Ectodermal cell (in vitro differentiated cells): ENCODE measurements around the gene LMX1B.

Experiments
- H3K27ac ChIP-seq: 2 replicates; pipeline ENCODE4 v1.7.0; 2013; ENCODE audit warnings: mild to moderate bottlenecking, low read depth, low read length; ENCODE audit not compliant: insufficient read depth, poor library complexity, severe bottlenecking
- H3K27me3 ChIP-seq: 2 replicates; pipeline ENCODE4 v1.7.0; 2013; ENCODE audit warnings: mild to moderate bottlenecking, low read length; ENCODE audit not compliant: insufficient read depth, control insufficient read depth, poor library complexity, severe bottlenecking
- H3K36me3 ChIP-seq: one replicate; pipeline ENCODE4 v1.7.0; 2013; ENCODE audit warnings: low read length; ENCODE audit not compliant: control insufficient read depth, insufficient read depth
- H3K4me1 ChIP-seq: one replicate; pipeline ENCODE4 v1.7.0; 2013; ENCODE audit warnings: low read length; ENCODE audit not compliant: control insufficient read depth, insufficient read depth
- H3K4me3 ChIP-seq: 2 replicates; pipeline ENCODE4 v1.7.0; 2013; ENCODE audit warnings: low read depth, low read length, control low read depth; ENCODE audit not compliant: insufficient read depth
- H3K9me3 ChIP-seq: 2 replicates; pipeline ENCODE4 v1.7.0; 2013; ENCODE audit warnings: mild to moderate bottlenecking, low read length, moderate library complexity; ENCODE audit not compliant: control insufficient read depth
- WGBS, 2 experiments: methylation state at CpG; one replicate each; pipeline ENCODE4 v1.1.7; 2013; ENCODE audit warnings: missing lambda C conversion rate in 2 of 2; 5-methylcytosine and 5-hydroxymethylcytosine counted together

LMX1B gene

GRCh38 chr9:126617823-126618165 lies 4.1 kb downstream of the LMX1B start:
- no peaks in the 10 kb centered on the region for H3K9me3 ChIP-seq
- no peak overlapping the region for H3K4me3 ChIP-seq
- 2 to 4% methylated on average over 10 of the region's 12 CpGs for WGBS, 2 experiments
- no peak overlapping the region for H3K27ac ChIP-seq
- peaks cover 70% of the 10 kb centered on the region for H3K4me1 ChIP-seq
- no peaks in the 10 kb centered on the region for H3K36me3 ChIP-seq
- H3K27me3 ChIP-seq = peaks cover 95% of the 10 kb centered on the region

DNA sequence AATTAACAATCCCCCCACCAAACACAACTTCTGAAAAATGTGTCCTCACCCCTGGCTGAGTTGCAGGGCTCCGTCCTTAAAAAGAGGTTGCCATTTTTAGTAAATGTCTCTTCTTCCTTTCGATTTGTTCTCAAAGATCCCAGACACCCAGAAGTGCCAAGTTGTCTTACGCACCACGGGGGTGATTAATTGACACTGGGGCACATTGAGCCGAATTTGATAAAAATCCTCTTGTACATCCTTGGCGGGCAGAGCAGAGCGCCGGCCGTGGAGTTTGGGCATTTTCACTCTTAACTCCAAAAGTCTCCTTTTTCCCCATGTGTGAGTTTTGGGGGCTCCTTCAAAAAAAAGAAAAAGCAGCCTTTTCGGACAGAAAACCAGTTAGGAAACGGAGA lies 4.5 kb downstream of the LMX1B start:
- WGBS, 2 experiments = 3 to 4% methylated on average over 11 of the region's 11 CpGs
- H3K9me3 ChIP-seq = no peaks in the 10 kb centered on the region
- H3K4me3 ChIP-seq = peak overlapping the region; percentile 5
- peaks cover 95% of the 10 kb centered on the region for H3K27me3 ChIP-seq
- H3K4me1 ChIP-seq = peaks cover 74% of the 10 kb centered on the region
- no peak overlapping the region for H3K27ac ChIP-seq
- H3K36me3 ChIP-seq = no peaks in the 10 kb centered on the region

DNA sequence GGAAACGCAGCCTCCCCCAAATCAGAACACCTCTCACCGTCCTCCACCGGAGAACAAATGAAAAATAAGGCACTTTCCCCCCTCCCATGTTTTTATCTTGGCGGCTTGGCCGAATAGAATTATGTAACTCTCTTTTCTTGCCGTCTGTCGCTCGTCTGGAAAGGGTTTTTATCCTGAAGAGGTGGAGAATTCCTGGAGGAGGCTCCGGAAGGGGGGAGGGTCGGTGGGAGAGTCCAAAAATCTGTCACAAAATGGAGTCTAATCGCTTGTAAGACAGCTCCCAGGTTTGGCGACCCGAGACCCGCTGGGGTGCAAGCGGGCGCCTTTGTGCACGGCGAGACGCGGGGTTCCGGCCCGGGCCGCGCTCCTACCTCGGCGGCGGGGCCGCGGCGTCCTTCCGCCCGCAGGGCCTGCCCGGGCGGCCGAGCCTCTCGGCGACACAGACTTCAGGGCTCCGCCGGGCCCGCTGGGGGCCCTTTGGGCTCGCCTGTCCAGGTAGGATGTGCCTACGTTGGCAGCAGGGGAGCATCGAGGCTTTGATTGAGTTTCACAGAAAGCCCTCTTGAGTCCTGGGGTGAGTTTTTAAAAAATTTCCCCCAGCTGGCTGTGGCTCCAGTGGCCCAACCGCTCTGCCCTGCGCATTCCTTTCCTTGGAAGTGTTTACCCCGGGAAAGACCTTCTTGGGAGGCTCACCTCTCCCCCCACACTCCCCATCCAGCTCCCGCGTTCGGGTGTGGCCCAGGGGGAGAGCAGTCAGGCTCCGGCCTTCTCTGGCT lies 5.0 kb downstream of the LMX1B start:
- Histone ChIP-seq H3K9me3 (no peaks in the 10 kb centered on the region), H3K4me1 (peaks cover 79% of the 10 kb centered on the region), H3K27me3 (peaks cover 97% of the 10 kb centered on the region), H3K27ac (no peak overlapping the region), H3K36me3 (no peaks in the 10 kb centered on the region), H3K4me3 (peak overlapping the region; percentile 5)
- WGBS, 2 experiments = 1% methylated on average over 50 of the region's 50 CpGs

DNA sequence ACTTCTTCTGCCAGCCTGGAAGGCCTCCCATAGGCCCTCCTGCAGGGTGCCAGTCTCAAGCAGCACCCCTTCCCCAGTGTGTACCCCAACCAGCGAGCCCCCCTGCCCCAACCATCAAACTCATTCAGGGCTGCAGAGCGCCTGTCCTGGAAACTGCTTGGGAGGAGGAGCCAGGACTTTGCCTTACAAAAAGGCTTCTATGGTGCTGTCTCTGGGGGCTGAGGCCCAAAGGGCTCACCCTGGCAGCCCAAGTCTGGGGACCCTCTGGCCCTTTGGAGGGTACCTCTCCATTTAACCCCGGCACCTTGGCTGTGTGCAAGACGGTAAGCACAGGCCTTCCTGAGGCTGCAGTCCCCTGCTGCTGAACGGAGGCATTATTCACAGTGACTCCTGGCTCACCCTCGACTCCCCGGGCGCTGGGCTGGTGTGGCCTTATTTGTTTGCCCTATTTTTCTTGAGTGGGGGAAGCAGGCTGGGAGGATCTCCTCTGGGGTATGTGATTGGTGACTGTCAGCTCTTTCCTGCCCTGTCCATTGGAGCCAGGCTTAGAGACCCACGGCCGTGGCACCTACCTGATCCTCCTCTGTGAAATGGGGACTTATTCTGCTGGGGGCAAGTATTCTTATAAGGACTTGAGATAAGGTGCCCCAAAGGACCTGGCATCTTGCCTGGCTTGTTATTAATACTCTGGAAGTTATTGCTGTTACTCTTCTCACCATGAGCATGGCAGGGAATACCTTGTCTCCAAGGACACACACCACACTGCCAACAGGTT lies 5.8 kb downstream of the LMX1B start:
- Histone ChIP-seq H3K9me3 (no peaks in the 10 kb centered on the region), H3K27ac (no peak overlapping the region), H3K36me3 (no peaks in the 10 kb centered on the region), H3K4me1 (peaks cover 86% of the 10 kb centered on the region), H3K4me3 (peak overlapping the region; percentile 5), H3K27me3 (peaks cover 100% of the 10 kb centered on the region)
- 13 to 16% methylated on average over 10 of the region's 10 CpGs for WGBS, 2 experiments

- WGBS, 2 experiments = 36% methylated on average over 7 of the region's 7 CpGs
- H3K27ac ChIP-seq = no peak overlapping the region
- peaks cover 93% of the 10 kb centered on the region for H3K4me1 ChIP-seq
- no peaks in the 10 kb centered on the region for H3K36me3 ChIP-seq
- H3K4me3 ChIP-seq = no peak overlapping the region
- H3K9me3 ChIP-seq = no peaks in the 10 kb centered on the region
- peaks cover 100% of the 10 kb centered on the region for H3K27me3 ChIP-seq
Observed at GRCh38 chr9:126620478-126620877, 6.8 kb downstream of the LMX1B start.

DNA sequence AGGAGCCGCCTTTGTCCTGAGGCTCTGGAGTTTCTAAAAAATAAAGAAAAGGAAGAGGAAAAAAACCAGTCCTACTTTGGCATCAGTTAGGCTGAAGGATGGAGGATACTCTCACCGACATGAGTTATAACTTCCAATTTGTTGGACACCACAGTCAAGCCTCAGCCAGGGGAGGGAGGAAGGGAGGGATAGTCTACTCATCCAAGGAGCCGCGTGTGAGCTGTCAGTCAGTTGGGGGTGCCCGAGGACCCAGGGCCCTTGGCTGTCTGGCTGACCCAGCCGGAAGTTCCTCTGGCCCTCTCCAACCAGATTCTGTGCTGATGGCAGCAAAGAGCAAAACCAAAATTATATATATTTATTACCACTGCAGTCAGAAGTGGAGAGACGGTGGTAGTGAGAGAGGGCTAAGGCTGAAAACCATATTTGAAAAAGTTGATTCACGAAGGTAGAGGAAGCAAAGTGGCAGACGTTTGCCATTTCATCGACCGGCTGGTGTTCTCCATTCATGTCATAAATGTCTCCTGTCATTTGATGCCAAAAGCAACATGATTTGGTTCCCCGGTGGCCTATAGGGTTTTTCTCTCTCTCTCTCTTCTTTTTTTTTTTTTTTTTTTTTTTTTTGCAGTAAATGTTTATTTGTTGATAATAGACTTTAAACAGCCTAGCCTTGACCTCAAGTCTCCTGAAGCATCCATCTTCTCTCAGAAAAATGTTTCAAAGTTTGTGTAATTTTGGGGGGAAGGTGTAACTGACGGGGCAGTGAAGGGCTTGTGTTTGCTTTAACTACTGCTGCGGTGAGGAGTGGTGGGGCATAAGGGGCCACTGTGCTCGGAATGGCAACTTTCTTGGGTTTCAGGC lies 7.6 kb downstream of the LMX1B start:
- Histone ChIP-seq H3K27ac (no peak overlapping the region), H3K27me3 (peaks cover 100% of the 10 kb centered on the region), H3K4me3 (no peak overlapping the region), H3K9me3 (no peaks in the 10 kb centered on the region), H3K36me3 (no peaks in the 10 kb centered on the region), H3K4me1 (peaks cover 89% of the 10 kb centered on the region)
- WGBS, 2 experiments = 10 to 12% methylated on average over 15 of the region's 15 CpGs

- H3K4me1 ChIP-seq = peaks cover 86% of the 10 kb centered on the region
- WGBS, 2 experiments = 4 to 6% methylated on average over 18 of the region's 18 CpGs
- no peak overlapping the region for H3K4me3 ChIP-seq
- H3K9me3 ChIP-seq = no peaks in the 10 kb centered on the region
- peaks cover 100% of the 10 kb centered on the region for H3K27me3 ChIP-seq
- H3K36me3 ChIP-seq = no peaks in the 10 kb centered on the region
- no peak overlapping the region for H3K27ac ChIP-seq
Observed at GRCh38 chr9:126621919-126622735, 8.4 kb downstream of the LMX1B start.

GRCh38 chr9:126623314-126623666 lies 9.6 kb downstream of the LMX1B start:
- no peak overlapping the region for H3K27ac ChIP-seq
- 2% methylated on average over 9 of the region's 9 CpGs for WGBS, 2 experiments
- peaks cover 75% of the 10 kb centered on the region for H3K4me1 ChIP-seq
- no peaks in the 10 kb centered on the region for H3K9me3 ChIP-seq
- no peaks in the 10 kb centered on the region for H3K36me3 ChIP-seq
- peaks cover 100% of the 10 kb centered on the region for H3K27me3 ChIP-seq
- peak overlapping the region; percentile 12 for H3K4me3 ChIP-seq

GRCh38 chr9:126623667-126624478 lies 10.1 kb downstream of the LMX1B start:
- Histone ChIP-seq H3K4me1 (peaks cover 69% of the 10 kb centered on the region), H3K9me3 (no peaks in the 10 kb centered on the region), H3K27ac (peak overlapping the region; percentile 50), H3K36me3 (no peaks in the 10 kb centered on the region), H3K27me3 (peaks cover 100% of the 10 kb centered on the region), H3K4me3 (peak overlapping the region; percentile 12)
- WGBS, 2 experiments = 0% methylated on average over 52 of the region's 52 CpGs
